Lung (tissue), 12 donors: ENCODE results near the gene ARHGEF9. TPM values are rescaled to one million over a fixed set of nuclear protein-coding genes. Genes with fewer than 3 reads are reported as not detected.

Experiments used
- ATAC-seq: fragments of 200-7000 bp; cut with Tn5 transposase; one replicate; pipeline ENCODE4 v1.9.1; 2020; ENCODE audit warnings: moderate number of reproducible peaks; ENCODE audit not compliant: insufficient read depth, low FRiP score
- DNase-seq, 3 donors: peaks; one replicate each; pipeline ENCODE4 v3.0.0-alpha.2; 2013 to 2017
- H3K27ac ChIP-seq, 2 donors: one replicate each; pipeline ENCODE4 v1.5.1; 2013; ENCODE audit warnings: mild to moderate bottlenecking in 2 of 2, moderate library complexity in 2 of 2, control low read depth in 1 of 2, inconsistent platforms in 1 of 2, low read depth in 1 of 2, low read length in 1 of 2
- H3K27me3 ChIP-seq, 3 donors: one replicate each; pipeline ENCODE4 v1.5.1; 2013; ENCODE audit warnings: low read length in 2 of 3; ENCODE audit not compliant: control insufficient read depth in 3 of 3, insufficient read depth in 3 of 3
- H3K36me3 ChIP-seq, 4 donors: one replicate each; pipeline ENCODE4 v1.5.1; 2013; ENCODE audit warnings: low read length in 4 of 4, mild to moderate bottlenecking in 1 of 4, moderate library complexity in 1 of 4; ENCODE audit not compliant: control insufficient read depth in 4 of 4, insufficient read depth in 4 of 4
- H3K4me1 ChIP-seq, 5 donors: one replicate each; pipeline ENCODE4 v1.5.1; 2013; ENCODE audit warnings: low read length in 5 of 5, mild to moderate bottlenecking in 2 of 5, moderate library complexity in 1 of 5; ENCODE audit not compliant: control insufficient read depth in 5 of 5, insufficient read depth in 5 of 5
- H3K4me3 ChIP-seq: one replicate; pipeline ENCODE4 v1.5.1; 2013; ENCODE audit warnings: mild to moderate bottlenecking, control low read depth, moderate library complexity
- H3K9ac ChIP-seq, 2 donors: one replicate each; pipeline ENCODE4 v1.5.1; 2013; ENCODE audit warnings: low read length in 2 of 2, control low read depth in 1 of 2; ENCODE audit not compliant: insufficient read depth in 1 of 2
- H3K9me3 ChIP-seq, 4 donors: one replicate each; pipeline ENCODE4 v1.5.1; 2013; ENCODE audit warnings: low read length in 3 of 4, mild to moderate bottlenecking in 1 of 4, moderate library complexity in 1 of 4; ENCODE audit not compliant: control insufficient read depth in 4 of 4, insufficient read depth in 3 of 4
- CTCF ChIP-seq: IDR thresholded peaks from 2 replicates; pipeline ENCODE4 v1.5.1; 2012; ENCODE audit warnings: mild to moderate bottlenecking; ENCODE audit errors: control extremely low read depth, extremely low read depth
- WGBS, 2 donors: extraction: QIAGEN DNeasy Blood & Tissue Kit; methylation state at CpG; one replicate each; pipeline ENCODE4 v1.1.7; 2013; 5-methylcytosine and 5-hydroxymethylcytosine counted together
- polyA plus RNA-seq, 2 donors: library from polyadenylated mRNA; stranded (reverse); fragments of 200-250 nt; gene quantifications; one replicate each; pipeline ENCODE4 v1.2.1, GENCODE V29; 2013
- total RNA-seq, 2 donors: library from RNA; depleted of rRNA in 1 of 2; stranded (reverse); fragments of >200 nt in 1 of 2; gene quantifications; one replicate each; pipeline ENCODE4 v1.2.1, GENCODE V29; 2014 to 2021
- donor health status: control.
- donor health status: control.
- donor health status: Bipolar disorder and iron deficiency.
- donor health status: healthy.
- donor health status: DM: yes; HTN: yes; CAD: no.

The ARHGEF9 gene
- total and polyA plus RNA-seq, 4 donors = 5.8 to 25.5 (median 18.5) TPM

DNA sequence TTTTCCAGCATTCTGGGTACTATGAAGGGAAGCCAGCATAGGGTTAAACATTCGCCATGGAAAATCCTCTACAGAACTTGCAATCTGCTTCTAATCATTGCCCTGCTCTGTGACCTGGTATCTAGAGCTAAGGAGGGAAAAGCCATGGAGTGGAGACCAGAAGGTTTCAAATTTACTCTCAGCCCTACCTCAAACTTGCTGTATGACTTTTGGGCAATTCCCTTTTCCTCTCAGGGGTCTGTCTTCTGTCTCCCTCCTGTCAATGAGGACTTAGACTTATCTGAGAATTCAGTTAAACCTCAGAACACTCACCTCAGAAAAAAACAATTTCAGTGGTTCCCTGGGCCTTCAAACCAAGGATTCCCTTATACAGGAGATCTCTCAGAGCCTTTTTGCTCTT, 29.1 kb downstream of the ARHGEF9 start:
- WGBS, 2 donors = 67 to 73% methylated on average over 1 of the region's 1 CpG
- DNase-seq (no peak), ATAC-seq (no peak)
- Histone ChIP-seq H3K36me3 (no peaks in the 10 kb centered on the region), H3K27me3 (no peaks in the 10 kb centered on the region), H3K9me3 (no peaks in the 10 kb centered on the region), H3K9ac (peak overlapping the region in 1 of 2 donors; percentile 58), H3K4me3 (no peak overlapping the region), H3K4me1 (peaks cover 2 to 14% (median 5%) of the 10 kb centered on the region in 5 donors), H3K27ac (peak overlapping the region in 1 of 2 donors; percentile 62)
- TF ChIP-seq CTCF = no peak

GRCh38 chrX:63754860-63755579, 30.0 kb downstream of the ARHGEF9 start:
- DNase-seq (peak; percentile 93 to 95 (median 94)), ATAC-seq (peak; percentile 96)
- 2 to 25% methylated on average over 35 to 44 of the region's 44 CpGs for WGBS, 2 donors
- no peak for TF ChIP-seq CTCF
- Histone ChIP-seq H3K9me3 (peaks cover 0 to 2% (median 0%) of the 10 kb centered on the region in 4 donors), H3K36me3 (no peaks in the 10 kb centered on the region), H3K27me3 (no peaks in the 10 kb centered on the region), H3K9ac (peak overlapping the region; percentile 6 to 58), H3K4me3 (peak overlapping the region; percentile 17), H3K27ac (peak overlapping the region; percentile 72 to 84), H3K4me1 (peaks cover 2 to 21% (median 5%) of the 10 kb centered on the region in 5 donors)

DNA sequence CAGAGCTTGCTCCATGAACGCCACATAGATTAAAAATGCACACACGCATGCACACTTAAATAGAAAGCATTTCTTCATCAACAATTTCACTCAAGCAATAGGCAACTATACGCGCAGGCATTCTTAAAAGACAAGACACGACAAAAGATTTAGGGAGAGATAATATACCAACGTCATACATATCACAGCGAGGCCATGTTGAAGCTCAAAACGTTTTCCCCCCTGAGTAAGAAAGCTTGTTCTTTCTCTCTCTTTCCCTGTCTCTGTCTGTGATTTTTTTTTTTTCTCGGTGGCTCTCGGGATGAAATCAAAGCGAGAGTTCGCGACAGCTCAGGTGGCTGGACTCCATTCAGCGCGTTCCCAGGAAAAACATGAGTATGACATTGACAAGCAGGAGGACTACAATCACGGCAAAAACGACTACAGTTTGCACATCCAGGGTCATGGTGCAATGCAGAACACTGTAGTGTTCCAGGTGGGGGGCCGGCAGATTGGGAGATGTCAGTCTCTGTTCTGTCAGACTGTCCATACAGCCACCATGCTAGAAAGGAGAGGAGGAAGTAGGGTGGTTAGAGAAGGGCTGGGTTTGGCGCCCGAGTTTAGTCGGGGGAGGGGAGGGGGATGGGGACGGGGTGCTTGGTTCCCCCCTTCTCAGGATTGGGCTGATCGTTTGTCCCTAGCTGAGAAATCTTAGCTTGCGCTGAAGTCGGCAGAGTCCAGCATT, 30.7 kb downstream of the ARHGEF9 start:
- 2 to 31% methylated on average over 17 to 25 of the region's 25 CpGs for WGBS, 2 donors
- Histone ChIP-seq H3K27ac (peak overlapping the region; percentile 72 to 84), H3K36me3 (no peaks in the 10 kb centered on the region), H3K9me3 (peaks cover 0 to 2% (median 0%) of the 10 kb centered on the region in 4 donors), H3K9ac (peak overlapping the region; percentile 6 to 78), H3K27me3 (no peaks in the 10 kb centered on the region), H3K4me1 (peaks cover 2 to 22% (median 5%) of the 10 kb centered on the region in 5 donors), H3K4me3 (peak overlapping the region; percentile 50)
- TF ChIP-seq CTCF = no peak
- ATAC-seq (peak; percentile 58), DNase-seq (peak in 2 of 3 donors; percentile 26 to 42)
